ENCODE results near the gene UPK3A.

The UPK3A gene

DNA sequence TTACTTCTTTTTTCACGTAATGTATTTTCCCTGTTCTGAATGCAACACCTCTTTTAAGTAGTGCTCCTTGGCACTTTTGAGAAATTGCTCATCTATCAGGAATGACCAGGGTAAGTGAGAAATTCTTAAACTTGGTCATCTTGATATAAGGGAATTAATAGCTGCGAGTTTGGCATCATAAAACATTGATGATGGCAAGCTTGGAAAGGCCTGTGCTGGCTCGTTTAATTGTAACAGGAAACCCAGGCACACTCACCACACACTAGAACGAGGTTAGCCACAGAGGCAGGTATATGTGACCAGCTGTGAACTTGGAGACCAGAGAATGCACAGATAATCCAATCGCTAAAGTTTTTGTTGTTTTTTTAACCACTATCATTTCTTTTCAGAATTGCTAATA is 49.3 kb downstream of the UPK3A start:
- no peak overlapping the region for H3K4me3 ChIP-seq (ENCODE audit: low read length)
- no peak for DNase-seq (ENCODE audit: low read depth)
- TF ChIP-seq, protein P1, sequence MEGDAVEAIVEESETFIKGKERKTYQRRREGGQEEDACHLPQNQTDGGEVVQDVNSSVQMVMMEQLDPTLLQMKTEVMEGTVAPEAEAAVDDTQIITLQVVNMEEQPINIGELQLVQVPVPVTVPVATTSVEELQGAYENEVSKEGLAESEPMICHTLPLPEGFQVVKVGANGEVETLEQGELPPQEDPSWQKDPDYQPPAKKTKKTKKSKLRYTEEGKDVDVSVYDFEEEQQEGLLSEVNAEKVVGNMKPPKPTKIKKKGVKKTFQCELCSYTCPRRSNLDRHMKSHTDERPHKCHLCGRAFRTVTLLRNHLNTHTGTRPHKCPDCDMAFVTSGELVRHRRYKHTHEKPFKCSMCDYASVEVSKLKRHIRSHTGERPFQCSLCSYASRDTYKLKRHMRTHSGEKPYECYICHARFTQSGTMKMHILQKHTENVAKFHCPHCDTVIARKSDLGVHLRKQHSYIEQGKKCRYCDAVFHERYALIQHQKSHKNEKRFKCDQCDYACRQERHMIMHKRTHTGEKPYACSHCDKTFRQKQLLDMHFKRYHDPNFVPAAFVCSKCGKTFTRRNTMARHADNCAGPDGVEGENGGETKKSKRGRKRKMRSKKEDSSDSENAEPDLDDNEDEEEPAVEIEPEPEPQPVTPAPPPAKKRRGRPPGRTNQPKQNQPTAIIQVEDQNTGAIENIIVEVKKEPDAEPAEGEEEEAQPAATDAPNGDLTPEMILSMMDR (conservative IDR thresholded peaks at IDR 0.05; ENCODE audit: low read depth, low read length) = no peak

GRCh38 chr22:45334528-45334927 is 49.8 kb downstream of the UPK3A start:
- H3K4me3 ChIP-seq (ENCODE audit: low read length) = no peak overlapping the region
- TF ChIP-seq, protein P1 (conservative IDR thresholded peaks at IDR 0.05; ENCODE audit: low read depth, low read length) = no peak
- no peak for DNase-seq (ENCODE audit: low read depth)

DNA sequence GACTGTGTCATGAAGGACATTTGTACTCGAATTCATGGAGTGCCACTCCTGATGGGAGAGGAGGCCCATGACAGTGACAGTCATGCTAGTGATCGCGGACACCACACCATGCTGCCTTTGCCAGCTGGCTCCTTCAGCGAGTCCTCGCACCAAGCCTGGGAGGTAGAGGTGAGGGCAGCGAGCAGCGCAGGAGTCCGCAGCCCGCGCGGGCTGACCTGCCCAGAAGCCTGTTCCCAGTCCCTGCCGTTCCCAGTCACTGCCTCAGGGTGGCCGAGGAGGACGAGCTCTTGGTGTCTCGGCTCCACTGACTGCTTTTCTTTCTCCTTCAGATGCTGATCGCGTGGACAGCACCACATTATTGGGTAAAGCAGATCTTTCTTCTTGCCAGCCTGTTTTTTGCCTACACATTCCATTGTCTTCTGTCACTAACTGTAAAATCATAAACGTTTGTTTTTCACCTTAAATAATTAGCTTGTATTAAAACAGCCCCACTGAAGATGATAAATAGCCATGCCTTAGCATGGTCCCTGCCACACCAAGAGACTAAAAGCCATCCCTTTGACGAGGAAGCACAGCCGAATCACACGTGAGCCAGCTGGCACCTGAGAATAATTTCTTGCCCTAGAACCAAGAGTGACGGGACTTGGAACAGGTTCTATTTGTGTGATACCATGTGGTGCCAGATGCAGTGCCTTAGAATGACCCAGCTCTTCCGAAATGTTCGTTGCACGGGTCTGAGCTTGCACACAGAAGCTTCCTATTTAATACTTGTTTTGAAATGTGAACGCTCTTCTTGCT is 50.5 kb downstream of the UPK3A start:
- H3K4me3 ChIP-seq (ENCODE audit: low read length) = no peak overlapping the region
- TF ChIP-seq, protein P1 (conservative IDR thresholded peaks at IDR 0.05; ENCODE audit: low read depth, low read length) = no peak
- DNase-seq (ENCODE audit: low read depth) = no peak

- DNase-seq (ENCODE audit: low read depth) = no peak
- TF ChIP-seq, protein P1 (conservative IDR thresholded peaks at IDR 0.05; ENCODE audit: low read depth, low read length) = no peak
Observed at GRCh38 chr22:45335854-45336522, 51.2 kb downstream of the UPK3A start.

GRCh38 chr22:45336971-45337431 is 52.3 kb downstream of the UPK3A start:
- no peak for DNase-seq (ENCODE audit: low read depth)
- TF ChIP-seq, protein P1 (conservative IDR thresholded peaks at IDR 0.05; ENCODE audit: low read depth, low read length) = no peak
- H3K4me3 ChIP-seq (ENCODE audit: low read length) = no peak overlapping the region

More at GRCh38 chr22:45335854-45336522, 51.2 kb downstream of the UPK3A start:
- H3K4me3 ChIP-seq (ENCODE audit: low read length) = no peak overlapping the region

DNA sequence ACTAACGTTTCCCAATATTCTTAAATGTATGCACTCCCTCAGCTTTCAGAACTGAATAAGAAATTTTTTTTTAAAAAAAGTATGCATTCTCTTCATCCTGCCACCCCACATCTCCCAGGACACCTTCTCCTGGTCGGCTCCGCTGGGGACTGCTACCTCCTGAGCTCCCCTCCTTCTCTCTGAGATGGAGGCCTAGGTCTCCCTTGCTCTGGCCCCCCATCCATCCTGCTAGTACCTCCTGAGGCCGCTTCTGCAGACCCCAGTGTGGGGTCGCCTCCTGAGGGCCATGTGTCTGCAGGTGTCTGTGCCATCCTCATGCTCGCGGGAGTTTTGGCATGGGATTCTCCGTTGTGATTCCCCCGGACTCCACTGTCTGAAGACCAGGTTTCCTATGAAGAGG is 52.8 kb downstream of the UPK3A start:
- no peak for DNase-seq (ENCODE audit: low read depth)
- TF ChIP-seq, protein P1 (conservative IDR thresholded peaks at IDR 0.05; ENCODE audit: low read depth, low read length) = no peak
- no peak overlapping the region for H3K4me3 ChIP-seq (ENCODE audit: low read length)
